GM19438 (cell line): Measurements from ENCODE around the gene MMS22L.

Experiments
- ATAC-seq: cut with Tn5 transposase; IDR thresholded peaks from one replicate; pipeline ENCODE4 v1.9.1; 2021; ENCODE audit warnings: low read depth; ENCODE audit not compliant: unreplicated experiment

MMS22L gene

DNA sequence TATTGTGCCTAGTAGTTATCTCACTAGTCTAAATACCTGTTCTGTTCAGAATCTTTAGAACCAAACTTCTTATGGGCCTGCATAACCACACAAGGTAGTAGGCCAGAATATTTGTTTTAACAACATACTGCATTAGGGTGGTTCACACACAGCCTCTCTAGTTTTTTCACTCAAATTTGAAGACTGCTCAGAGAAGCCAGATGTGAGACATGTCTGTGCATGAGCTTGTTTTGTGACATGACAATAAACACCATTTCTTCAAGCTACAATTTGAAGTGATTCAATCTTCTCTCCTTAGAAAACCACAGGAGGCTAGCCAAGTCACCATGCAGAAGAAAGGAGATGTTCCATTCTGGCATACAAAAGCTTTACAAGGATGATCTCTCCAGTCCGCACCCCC, 135.6 kb downstream of the MMS22L start:
- ATAC-seq: no peak

DNA sequence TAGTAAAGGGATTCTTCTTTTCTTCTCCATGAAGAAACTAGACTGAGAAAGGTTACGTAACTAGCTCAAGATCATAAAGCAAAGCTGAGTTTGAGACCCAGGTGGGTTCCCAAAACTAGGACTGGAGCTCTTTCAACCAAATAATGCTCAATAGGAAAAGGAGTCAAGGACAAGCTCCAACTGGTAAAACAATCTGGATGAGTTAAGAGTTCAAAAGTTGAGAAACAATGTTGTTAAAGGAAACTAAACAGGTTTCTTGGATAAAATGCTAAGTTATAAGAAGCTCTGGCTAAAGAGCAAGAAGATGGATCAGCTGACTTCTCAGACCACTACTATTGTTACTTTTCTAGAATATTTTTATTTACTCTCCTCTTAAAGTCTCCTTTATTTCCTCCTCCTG, 137.3 kb downstream of the MMS22L start:
- no peak for ATAC-seq

DNA sequence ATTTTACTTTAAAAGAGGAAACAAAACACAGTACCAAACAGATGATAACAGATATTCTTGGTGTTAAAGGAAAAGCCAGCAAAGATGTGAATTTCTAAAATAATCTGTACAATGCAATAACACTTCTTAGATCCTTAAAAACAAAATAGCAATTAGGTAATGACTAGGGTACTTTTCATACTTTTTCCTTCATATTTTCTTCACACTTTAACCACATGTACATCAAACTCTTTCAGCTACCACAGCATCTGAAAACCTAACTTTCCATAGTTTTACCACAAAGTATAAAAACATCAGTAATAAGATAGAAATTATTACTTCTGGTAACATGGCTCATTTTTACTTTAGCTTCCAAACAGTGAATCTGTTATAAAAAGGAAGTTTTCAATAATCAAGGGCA, 141.3 kb downstream of the MMS22L start:
- ATAC-seq: no peak

DNA sequence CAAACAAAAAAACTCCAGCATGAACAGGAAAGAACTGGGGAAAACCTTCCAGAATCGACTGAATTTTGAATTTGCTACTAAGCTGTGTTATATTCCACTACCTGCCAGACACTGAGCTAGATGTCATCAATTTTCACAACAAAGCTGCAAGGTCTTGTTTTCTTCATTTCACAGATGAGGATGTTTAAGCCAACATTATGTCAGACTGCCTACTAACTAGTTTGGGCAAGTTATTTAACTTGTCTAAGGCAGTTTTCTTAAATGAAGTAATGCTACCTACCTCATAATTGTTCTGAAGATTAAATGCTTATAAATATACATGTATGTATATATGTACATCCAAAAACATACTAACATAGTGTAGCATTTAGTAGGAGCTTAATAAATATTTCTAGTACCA, 144.4 kb downstream of the MMS22L start:
- ATAC-seq: no peak

DNA sequence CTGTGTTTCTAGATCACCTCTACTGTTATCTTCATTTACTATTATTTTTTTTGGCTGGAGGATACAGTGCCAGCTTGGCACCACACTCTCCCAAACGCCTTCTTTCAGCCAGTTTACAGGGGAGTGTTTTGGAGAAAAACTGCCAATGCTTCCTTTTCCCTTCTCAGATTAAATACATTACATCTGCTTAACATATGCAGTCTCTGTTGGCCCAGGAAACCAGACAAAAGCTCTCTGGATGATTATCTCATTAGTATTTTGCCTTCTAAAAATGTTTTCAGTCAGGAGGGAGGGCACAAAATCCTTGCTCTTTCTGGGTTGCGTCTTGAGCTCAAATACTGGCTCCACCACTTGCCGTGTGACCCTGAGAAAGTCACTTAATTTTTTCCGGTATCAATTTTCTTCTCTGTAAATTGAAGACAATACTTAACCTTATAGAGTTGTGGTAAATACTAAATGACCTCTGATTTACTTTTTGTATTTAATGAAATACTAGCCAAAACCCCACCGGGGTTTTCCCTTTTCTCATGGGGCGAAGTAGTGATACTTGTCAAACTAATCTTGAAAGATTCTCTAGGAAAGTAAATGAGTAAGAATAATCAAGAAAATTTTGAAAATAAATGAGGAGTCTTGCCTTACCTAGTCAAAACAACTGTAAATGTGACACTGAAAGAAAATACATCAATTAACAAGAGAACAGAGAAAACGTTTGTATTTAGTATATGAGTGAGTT, 146.2 kb downstream of the MMS22L start:
- no peak for ATAC-seq

DNA sequence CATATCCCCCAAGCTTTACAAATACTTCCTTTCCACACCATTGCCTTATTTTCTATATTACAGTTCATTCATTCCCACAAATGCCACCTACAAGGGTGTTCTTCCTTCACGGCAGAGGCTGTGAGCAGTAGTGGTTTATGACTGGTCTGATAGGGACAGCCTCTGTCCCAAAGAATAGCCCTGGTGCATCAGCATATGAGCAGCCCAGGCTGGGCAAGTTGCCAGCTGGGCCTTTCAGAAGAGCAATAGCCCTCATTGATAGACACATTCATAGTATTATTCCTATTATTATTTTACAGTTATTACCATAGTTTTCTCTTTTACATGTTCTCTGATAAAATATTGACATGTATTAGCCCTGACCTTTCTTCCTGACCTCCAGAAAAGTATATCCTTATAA, 149.9 kb downstream of the MMS22L start:
- no peak for ATAC-seq

DNA sequence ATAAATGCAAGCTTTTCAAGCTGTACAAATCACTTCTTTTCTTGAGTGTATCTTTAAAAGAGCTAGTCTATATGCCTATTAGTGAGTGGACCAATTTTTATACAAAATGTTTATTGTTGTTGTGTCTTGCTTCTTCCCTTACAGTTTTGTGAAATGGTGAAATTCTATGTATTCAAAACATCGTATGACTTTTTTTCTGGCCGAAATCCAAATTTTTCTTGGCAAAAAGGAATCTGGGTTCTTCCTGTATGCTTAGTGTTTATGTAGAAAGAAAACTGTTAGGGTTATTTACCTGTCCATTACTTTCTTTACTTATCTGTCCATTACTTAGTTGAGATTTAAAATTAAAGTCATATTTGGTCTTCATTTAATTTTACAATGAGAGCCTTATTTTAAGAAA, 153.9 kb downstream of the MMS22L start:
- ATAC-seq: no peak

DNA sequence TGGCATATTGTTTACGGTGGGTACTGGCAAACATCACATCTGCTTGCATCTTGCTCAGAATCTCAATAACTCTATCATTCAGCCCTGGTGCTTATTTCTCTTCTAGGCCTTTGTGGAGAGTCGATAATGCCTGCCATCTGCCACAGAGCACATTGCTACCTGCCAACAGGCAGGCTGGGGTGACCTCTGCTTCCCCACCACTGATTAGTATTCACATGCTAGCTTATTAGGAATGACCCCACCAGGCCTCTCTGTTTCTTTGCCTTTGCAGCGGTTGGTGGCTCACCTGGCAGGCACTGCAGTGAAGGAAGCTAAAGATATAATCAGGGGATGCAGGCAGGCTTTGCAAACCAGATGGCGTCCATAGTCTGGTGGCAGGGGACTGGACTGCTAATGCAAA, 154.5 kb downstream of the MMS22L start:
- no peak for ATAC-seq

DNA sequence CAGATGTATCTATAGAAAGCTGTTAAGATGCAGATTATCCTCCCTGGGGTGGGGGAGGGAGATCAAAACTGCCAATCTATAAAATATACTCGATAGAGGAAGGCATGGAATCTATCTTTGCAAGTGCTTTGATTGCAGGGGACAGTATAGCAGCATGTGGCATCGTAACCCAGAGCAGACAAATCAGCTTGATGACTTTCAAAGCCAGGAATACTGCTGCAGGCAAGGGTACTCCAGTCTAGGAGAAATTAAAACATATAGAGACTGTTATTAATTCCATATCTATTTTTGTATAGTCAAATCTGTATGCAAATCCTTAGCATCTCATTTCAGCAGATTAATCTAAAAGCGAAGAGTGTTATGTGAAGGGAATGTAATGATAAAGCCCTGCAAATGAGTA, 159.4 kb downstream of the MMS22L start:
- ATAC-seq: no peak

DNA sequence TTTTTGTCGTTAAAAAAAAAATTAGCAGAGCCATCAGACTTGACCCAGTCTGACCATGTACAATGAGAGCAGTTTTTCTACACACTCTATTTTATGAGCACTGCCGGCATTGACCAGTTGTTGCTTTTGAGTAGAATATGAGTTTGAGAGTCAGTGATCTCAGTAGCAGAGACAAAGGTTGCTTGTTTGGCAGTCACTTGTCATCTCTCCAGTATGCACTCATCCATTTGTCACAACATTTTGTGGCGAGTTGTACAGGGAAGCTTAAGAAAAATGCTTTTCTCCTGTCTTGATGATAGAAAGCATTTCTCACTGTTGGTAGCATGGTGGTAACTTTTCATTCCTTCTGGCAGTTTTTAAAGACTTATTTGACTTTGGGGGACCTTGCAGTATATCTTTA, 159.9 kb downstream of the MMS22L start:
- ATAC-seq: no peak

DNA sequence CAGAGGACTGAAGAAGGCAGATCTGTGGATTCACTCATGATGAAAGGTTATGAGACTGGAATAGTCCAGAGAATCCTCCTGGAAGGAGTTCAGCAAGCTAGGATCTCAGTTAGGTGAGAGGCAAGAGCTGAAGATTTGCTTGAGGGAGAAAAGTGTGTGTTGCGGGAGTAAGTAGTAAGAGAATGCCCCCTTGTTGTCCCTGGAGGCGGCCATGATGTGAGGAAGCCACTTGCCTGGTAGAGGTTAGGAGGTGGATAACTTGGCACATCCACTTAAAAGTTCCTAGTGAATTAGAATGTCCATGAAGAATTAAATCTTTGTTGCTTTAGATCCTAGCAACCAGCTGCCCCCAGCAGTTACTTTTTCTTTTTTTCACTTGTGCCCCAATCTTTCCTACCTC, 162.5 kb downstream of the MMS22L start:
- no peak for ATAC-seq

DNA sequence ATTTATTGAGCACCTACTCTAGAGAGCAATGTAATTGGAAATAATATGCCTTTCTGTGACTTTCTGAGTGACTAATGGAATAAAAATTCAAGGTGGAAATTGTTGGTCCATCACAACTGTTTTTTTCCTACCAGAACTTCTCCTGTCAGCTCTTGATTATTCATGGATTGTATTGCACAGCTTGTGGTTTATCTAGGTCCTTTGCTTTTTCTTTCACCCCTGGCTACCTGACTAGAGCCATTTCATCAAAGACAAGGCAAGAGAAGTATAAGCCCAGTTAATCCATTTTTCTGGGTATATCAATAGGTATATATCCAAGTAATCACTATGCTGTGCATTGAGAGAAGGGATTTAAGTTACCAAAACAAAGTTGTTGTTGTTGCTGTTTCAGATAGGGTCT, 168.4 kb downstream of the MMS22L start:
- no peak for ATAC-seq

DNA sequence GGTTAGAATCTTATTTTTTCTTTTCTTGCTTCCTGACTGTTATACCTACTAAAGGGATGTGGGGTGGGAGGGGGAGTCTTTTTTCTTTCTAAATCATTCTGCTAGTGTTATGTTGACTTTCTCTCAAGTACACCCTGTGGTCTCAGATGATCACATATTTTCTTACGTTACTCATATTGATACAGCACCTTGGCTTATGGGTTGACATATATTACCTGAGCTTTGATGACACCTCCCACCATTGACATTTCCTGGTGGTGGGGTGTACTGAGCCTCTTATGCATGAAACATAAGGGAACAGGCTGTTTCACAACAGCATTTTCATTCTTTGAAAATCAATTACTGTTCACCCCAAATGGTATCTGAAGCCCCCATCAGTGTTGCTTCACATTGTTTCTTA, 169.8 kb downstream of the MMS22L start:
- ATAC-seq: no peak

DNA sequence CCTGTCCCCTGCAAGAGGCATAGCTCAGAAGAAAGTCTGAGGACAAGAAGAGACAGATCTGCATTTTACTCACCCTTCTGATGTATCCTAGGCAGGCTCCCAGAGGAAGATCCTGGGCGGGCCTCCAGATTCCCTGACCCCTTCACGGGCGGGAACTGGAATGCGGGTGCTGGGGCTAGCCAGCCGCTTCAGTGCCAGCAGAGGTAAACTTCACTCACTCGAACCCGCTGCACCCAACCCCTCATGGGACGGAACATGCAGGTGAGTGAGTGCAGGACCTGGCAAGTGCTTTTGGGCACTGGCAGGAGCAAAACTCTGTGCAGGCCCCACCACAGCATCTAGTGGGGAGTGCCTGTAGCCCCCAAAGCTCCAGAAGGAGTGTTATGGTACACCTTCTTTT, 171.8 kb downstream of the MMS22L start:
- no peak for ATAC-seq

DNA sequence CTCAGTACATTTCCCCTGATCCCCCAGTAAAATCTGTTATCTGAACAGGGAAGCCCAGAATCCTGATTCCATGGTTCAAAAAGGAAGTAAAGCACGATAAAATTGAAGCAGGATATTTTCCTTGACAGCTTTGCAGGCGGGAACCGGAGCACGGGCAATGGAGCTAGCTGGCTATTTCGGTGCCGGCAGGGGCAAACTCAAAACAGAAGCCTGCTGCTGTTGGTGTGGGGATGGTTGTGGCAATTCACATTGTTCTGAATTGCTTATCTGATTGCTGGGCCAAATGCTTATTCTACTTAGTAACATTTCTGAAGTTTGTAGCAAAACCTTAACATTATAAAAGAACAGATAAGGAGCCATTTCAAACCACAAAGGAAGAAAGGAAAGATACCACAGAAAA, 172.4 kb downstream of the MMS22L start:
- ATAC-seq: no peak

DNA sequence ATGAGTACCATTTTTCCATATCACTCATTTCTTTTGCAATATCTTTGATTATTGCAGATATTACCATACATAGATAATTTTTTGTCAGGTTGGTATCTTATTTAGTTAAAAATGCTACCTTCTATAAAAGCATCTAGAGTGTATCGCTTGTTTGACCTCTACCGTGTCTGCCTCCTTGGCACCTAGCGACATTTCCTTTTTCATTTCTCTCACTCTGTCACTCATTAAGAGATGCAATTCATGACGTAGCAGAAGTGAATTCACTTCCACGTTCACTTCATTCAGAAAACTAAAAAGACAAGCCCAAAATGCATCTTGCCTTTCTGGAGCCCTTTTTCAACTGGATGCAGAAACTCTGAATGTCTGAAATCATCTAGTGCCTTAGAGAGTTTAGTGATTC, 172.9 kb downstream of the MMS22L start:
- ATAC-seq: no peak

DNA sequence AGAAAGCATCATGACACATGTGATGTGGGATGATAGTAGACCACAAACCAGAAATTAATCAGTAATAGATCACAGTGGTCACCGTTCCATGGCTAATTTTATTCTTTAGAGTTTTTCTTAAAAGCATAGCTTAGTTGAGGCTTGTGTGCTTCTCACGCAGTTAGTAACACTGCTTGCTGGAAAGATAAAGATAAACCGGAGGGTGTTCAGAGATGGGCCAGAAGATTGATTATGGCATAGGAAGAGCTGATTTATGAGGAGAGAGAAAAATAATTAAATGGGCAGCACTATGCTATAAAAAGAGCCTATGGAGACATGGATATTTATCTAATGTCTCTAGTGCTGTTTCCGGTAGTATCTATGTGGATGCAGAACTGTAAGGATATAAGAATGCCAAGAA, 173.6 kb downstream of the MMS22L start:
- ATAC-seq: no peak

DNA sequence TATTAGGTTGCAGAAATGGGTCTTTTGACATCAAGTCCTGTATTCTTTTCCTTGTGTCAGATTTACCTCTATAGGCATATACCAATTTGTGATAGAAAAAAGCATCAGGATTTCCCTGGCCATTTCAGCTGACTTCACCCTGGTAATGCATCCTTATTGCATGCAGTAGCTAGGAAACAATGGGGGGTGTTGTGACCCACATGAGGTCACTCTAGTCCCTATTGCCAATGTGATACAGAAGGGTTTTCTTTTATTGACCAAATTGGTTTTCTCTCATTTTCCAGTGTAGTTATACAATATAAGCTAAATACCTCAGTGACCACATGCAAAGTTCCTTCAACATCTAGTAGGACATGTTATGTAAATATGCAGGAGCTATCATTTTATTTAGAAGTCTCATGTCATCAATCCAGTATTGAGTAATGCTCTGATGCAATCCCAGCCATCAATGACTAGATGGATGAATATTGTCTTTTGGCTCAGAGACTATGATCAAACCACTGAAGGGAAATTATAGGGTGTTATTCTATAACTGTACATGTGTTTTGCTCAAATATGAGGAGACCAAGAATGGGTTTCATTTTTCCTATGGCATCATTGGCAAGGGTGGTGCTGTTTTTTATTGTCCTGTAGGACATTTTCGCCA, 180.7 kb downstream of the MMS22L start:
- ATAC-seq: no peak

DNA sequence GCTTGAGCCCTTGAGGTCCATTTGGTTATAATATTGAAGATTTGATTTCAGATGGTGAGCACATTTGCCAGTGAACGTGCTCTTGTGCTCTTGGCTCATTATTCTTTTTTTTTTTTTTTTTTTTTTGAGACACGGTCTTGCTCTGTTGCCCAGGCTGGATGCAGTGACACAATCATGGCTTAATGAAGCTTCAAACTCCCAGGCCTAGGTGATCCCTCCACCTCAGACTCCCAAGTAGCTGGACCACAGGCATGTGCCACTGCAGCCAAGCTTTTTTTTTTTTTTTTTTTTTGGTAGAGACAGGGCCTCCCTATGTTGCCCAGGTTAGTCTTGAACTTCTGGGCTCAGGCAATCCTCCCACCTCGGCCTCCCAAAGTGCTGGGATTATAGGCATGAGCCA, 182.3 kb downstream of the MMS22L start:
- ATAC-seq: no peak

DNA sequence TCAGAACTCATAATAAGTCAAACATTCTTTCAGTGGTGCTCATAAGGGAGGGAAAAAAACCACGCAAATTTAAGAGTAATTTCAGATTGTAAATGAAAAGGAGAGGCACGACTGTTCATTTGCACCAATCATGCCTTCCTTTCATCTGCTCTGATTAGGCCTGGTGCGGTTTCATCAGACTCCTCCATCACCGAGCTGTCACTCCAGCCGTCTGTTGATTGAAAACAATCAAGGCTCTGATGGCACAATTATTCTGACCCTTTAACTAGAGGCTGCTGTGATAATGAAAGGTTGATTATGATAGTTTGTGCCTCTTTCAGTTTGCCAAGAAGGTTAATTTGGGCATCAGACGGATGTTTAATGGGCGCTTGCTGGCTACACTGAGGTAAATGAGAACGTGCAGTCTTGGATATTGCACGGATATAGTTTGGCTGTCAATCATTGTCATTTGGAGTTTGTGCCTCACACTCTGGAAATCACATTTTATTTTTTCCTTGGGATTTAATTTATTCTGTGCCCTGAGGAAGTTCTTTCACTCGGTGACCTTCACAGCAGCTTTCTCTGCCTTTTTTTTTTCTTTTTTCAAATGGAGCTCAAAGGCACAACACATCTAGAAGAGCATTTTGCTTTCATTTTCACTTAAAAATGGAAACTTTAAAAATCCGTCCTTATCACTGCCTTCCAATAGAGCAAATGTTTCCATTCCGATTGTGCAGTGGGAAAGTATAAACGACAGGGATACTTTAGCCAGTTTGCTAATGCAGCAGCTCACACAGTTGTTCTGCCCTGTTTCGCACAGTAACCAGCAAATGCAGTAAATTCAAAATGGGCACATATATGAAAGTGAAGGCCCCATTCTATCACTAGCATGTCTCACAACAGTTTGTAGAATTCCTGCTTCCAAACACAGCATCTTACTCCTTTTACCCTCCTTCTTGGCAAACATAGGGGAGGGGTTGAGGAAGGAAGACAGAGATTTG, 185.7 kb downstream of the MMS22L start:
- ATAC-seq: no peak

DNA sequence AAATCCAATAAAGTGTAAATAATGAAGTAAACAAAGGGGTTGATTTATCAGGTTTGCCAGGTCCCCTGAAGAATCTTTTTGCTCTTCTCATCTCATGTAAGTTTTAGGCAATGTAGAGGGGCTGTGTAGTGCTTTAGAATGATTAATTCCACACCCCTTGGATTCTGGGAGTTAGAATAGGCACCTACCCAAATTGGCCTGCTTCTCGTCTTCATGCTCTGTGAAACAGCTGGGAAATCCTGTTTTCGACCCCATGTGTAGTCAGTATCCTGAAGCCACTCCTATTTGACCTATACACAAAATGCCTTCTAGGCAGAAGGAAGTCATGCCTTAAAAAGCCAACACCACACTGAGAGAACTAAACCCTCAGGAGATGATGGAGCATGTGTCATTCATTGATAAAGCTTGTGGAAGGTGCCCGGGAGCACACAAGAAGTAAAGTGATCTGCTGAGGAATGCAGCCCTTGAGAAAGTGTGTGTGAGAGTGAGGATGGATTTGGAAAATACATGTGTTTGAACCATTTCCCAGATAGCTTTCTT, 187.6 kb downstream of the MMS22L start:
- no peak for ATAC-seq
